ENCODE measurements around the gene NPSR1.

- TF ChIP-seq YY1 (IDR thresholded peaks at IDR 0.05) (no peak), CTCF (IDR thresholded peaks at IDR 0.05; ENCODE audit: low read depth, low read length, missing input control) (no peak), ZBTB33 (IDR thresholded peaks at IDR 0.05) (no peak), NR2F2 (IDR thresholded peaks at IDR 0.05) (no peak), GABPA (IDR thresholded peaks at IDR 0.05 in 1 of 2, conservative IDR thresholded peaks at IDR 0.05 in 1 of 2) (no peak)
- TF ChIP-seq, protein P1, sequence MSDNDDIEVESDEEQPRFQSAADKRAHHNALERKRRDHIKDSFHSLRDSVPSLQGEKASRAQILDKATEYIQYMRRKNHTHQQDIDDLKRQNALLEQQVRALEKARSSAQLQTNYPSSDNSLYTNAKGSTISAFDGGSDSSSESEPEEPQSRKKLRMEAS (IDR thresholded peaks at IDR 0.05) = no peak
These were observed 45.4 kb upstream of the NPSR1 start for GRCh38 chr7:34612661-34613060.
